SH-SY5Y (cell line): ENCODE results near the gene NUMA1.

Experiments used
- GATA2 ChIP-seq: IDR thresholded peaks from 2 replicates; pipeline ENCODE4 v1.6.1; 2011; ENCODE audit warnings: mild to moderate bottlenecking, low read depth, low read length
- GATA3 ChIP-seq: IDR thresholded peaks from 2 replicates; pipeline ENCODE4 v1.6.1; 2011; ENCODE audit warnings: low read depth, mild to moderate bottlenecking, low read length, moderate library complexity

Gene NUMA1

DNA sequence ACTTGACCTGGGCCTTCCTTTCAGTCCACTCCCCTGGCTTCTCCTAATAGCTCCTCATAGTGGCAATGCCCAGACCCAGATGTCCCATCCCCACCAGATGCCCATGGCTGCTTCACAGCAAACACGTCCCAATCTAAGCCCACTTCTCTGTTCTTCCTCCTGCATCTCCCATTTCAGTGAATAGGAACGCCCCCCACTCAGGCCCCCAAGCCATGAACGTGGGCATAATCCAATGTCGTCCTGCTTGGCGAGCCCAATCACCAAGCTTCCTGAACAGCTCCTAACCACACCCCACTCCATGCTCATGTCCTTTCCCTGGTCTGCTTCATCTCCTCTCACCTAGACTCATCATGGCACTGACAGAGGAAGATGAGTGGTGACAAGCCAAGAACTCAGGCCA lies 72.8 kb downstream of the NUMA1 start:
- TF ChIP-seq GATA3, result no peak
- no peak for TF ChIP-seq GATA2

DNA sequence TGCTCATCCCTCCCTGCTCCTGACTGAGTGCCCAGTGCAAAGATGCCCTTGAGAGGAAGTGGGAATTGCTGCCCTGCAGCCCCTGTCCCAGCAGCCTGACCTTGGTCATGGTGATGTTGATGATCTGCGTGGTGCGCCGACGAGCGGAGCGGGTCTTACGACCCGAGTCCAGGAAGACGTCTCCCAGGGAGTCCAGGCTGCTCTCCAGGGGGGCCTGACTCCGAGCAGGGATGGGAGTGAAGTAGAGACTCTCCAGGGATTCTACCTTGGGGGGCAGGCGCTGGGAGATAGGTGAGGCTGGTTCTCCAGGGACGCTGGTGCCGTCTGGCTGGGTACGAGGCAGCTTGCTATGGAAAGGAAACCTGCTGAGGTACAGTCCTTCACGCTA lies 73.3 kb downstream of the NUMA1 start:
- TF ChIP-seq GATA3, result no peak
- no peak for TF ChIP-seq GATA2

DNA sequence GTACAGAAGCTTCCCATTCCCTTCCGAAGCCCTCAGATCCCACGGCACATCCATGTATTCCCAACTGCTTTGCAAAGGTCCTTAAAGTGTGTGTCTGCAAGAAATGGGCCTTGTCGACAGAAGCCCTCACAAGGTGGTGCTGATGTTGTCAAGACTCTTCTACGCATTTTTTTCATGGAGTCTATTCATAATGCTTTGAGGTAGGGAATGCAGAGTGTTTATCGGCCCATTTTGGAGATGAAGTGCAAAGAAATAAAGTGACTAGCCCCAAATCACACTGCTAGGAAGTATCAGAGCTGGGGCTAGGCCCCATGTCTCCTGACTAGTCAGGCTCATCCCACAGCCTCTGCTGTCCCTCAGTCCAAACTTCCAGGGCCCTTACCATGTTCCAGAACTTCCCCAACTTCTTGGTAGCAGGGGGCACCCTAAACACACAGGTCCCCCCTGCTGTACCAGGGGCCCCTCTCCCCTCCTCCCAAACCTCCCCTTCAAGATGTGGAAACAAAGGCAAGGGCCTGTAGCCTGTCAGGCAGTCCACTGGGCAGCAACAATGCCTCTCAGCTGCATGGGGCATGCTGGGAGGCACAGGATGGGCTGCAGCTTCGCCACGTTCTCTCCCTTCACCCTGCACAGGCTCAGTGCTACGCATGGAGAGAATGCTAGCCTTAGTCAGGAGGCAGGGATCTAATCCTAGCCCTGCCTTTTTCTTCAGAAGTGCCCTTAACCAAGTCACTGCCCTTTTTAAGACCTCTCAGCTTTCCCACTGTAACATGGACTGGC lies 73.8 kb downstream of the NUMA1 start:
- no peak for TF ChIP-seq GATA2
- TF ChIP-seq GATA3, result no peak

DNA sequence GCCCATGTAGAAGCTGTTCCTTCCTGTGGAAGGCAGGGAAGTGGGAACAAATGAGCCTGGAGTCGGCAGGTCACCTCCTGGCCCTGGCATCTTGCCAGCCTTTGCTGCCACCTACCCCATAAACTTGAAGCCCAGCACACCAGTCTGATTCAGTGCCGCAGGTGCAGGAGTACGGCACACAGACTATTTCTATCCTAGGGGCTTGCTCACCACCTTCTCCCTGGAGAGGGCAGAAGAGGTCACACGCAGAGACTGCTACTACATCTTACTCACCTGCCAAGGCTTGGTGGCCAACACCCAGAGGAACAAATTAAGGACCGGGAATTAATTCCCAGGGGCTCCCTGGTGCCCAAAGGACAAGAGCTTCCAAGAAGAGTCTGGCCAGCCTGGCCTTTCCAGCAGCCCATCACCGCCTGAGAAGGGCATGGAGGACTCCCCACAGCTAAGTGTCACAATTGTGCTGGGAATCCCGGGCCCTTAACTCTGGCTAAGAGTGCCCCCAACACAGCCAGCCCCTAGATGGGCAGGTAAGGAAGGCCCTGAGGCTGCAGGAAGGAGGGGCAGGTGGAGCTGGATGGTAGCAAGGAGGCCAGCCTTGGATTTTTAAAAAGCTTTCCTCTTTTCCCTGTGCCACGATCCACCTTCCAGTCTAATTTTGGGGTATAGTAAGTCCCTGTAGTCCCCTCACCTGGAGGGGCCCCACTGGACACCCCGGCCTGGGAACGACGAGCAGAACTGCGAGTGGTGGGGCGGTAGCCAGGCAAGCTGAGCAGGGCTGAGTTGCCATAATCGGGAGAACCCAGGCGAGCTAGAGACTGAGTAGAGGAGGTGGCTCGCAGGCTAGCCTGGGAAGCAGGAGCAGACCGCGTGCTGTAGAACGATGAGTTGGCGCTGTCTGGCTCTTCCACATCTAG lies 74.7 kb downstream of the NUMA1 start:
- TF ChIP-seq GATA3 (no peak), GATA2 (no peak)

DNA sequence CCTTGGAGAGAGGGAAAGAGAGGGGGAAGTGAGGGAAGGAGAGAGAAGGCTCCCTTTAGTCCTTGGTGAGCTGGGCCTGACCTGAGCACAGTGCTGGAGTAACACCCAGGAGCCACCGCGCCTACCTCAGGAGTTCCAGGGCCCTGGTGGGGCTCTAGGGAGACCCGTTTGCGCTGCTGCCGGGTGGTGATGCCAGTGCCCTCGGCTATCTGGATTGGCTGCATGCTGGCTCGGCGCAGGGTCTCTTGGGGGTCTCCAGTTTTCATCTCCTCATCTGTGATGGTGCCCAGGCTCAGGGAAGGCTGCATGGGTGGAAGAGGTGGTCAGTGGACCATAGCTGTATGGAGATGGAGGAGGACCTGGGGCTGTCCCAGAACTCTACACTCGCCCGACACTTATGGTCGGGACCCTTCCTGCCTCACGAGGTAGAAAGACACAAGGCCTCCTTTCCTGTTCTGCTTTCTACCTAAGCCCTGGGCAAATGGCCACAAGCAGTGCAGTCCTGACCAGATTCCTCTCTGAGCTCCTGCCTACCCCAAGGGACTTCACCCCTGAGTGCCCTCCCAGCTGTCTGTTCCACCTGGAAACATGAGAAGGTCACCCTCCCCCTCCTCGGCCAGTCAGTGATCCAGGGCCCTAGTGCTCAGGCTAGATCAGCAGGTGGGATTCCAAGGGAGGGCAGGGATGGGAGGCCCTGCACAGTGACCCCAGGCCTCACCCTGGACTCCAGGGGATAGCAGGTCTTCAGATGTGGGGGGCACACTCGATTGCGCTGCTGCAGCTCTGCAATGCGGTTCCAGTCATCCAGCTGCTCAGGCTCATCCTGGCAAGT lies 75.6 kb downstream of the NUMA1 start:
- TF ChIP-seq GATA3 (no peak), GATA2 (no peak)

DNA sequence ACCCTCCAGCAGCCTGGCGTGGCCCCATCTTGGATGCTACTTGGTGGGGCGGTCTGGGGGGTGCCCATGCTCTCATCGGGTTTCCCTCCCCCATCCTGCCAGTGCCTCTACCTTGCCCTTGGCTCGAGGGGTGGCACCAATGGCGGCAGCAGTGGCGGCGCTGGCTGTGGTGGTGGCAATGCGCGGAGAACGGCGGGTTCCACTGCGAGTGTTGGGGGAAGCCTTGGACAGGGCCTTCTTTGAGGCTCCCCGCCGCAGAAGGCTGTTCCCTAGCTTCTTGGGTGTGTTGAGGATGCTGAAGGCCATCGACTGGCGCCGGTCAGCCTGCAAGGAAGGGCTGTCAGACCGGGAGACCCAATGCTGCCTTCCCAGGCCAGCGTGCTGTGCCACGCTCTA lies 76.6 kb downstream of the NUMA1 start:
- TF ChIP-seq GATA2, result no peak

DNA sequence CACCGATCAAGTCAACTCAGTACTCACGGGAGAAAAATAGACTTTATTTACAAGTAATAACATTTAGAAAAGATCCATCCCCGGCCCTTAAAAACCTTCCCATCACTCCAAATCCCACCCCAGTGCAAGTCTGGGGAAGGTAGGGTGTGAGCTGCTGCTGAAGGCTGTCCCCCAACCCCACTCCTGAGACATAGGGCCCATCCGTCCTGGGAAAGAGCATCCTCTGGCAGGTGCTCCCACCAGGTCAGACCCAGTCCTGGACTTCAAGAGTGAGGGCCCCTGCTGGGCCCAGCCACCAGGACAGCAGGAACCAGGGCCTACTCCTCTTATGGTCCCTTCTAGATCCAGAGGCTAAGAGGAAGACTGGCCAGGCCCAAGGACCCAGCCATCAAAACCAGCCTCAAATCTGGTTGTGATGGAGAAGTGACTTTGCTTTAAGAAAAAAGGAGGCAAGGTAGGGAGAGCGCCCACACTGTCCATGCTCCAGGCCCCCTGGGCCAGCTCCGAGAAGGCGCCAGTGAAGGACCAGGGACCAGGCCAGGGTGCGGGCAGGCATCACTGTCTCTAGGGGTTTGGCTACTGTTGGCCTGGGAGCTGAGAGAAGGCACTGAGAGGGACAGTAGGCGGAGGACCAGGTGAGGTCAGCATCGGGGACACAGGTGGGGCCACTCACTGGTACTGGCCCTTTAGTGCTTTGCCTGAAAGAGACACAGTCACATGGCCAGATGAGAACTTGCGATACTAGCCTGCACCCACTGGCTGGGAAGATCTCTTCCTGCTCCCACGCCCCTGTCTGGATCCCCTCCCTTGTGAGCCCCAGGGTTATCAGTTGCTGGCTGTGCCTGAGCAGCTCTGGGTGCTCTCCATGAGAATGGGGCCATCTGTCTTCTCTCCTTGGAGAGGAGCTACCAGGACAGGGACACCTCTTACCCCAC lies 77.2 kb downstream of the NUMA1 start:
- no peak for TF ChIP-seq GATA3
- TF ChIP-seq GATA2, result no peak

DNA sequence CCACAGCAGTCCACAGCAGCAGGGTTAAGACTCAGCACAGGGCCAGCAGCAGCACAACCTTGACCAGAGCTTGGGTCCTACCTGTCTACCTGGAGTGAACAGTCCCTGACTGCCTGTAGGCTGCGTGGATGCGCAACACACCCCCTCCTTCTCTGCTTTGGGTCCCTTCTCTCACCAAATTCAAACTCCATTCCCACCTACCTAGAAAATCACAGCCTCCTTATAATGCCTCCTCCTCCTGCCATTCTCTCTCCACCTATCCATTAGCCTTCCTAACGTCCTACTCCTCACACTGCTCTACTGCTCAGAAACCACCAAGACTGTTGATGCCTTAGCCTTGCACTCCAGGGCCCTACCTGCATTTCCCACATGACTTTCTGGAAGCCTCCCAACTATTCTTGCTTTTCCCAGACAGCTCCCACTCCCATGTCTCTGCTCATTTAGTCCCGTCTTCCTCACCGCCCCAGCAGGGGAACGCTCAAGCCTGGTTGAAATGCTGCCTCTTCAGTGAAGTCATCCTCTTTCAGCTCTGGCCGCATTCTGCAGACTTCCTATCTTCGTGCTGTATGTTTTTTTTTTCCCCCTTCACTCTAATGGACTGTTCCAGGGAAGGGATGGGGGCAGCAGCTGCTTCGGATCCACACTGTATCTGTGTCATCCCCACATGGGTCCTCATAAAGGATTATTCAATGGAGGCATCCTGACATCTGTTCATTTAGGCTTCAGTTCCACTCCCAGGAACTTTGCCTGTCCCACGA lies 78.3 kb downstream of the NUMA1 start:
- no peak for TF ChIP-seq GATA3
- no peak for TF ChIP-seq GATA2

DNA sequence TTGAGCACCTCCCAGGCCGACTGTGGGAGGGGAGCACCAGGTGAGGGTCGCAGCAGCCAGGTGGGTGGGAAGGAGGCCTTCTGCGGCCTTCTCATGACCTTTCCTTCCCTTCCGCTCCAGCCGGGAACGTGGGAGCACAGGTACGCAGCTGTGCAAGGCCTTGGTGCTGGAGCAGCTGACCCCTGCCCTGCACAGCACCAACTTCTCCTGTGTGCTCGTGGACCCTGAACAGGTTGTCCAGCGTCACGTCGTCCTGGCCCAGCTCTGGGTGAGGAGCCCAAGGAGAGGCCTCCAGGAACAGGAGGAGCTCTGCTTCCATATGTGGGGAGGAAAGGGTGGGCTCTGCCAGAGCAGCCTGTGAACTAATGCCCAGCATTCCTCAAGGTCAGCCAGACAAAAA lies 79.1 kb downstream of the NUMA1 start:
- no peak for TF ChIP-seq GATA3
- no peak for TF ChIP-seq GATA2

DNA sequence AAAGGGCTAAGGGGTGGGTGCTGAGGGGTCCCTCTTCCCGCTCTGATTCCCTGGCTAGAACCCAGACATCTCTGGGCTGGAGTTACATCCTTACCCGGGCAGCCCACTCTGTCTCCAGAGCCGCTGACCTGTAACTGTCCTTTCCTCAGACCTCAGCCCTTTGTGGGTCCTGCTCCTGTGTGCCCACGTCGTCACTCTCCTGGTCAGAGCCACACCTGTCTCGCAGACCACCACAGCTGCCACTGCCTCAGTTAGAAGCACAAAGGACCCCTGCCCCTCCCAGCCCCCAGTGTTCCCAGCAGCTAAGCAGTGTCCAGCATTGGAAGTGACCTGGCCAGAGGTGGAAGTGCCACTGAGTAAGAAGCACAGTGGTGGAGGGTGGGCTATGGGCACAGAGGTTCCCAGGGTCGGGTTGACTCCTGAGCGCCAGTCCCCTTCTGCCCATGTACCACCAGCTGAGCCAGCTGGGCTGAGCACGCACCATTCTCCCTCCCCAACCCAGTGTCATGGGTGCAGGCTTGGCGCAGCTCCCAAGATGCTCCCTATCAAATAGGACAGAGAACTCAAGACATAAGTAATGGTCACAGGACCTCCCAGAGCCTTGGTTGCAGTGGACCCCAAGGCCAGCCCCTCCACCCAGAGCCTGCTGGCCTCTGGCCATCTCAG lies 80.0 kb downstream of the NUMA1 start:
- TF ChIP-seq GATA2, result no peak

DNA sequence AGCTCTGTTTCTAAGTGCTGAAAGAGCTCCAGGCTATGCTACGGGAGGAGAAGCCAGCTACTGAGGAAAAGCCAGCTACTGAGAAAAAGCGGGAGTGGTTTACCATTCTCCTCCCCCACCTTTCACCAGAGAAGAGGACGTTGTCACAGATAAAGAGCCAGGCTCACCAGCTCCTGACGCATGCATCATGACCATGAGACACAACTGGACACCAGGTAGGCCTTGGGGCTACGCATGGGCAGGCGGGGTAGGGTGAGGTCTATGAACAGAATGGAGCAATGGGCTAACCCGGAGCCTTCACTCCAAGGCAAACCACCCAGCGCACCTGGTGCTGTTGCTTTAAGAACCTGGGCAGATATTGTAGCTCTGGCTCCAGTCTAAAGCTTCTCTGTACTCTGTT lies 80.5 kb downstream of the NUMA1 start:
- TF ChIP-seq GATA3 (no peak), GATA2 (no peak)

DNA sequence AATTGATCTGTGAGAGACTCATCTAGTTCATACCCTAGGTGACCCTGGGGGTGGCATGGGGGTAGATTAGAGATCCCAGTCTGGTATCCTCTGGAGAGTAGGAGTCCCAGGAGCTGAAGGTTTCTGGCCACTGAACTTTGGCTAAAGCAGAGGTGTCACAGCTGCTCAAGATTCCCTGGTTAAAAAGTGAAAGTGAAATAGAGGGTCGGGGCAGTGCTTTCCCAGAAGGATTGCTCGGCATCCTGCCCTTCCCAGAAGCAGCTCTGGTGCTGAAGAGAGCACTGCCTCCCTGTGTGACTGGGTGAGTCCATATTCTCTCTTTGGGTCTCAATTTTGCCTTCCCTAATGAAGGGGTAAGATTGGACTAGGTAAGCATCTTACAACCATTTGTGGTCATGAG lies 81.0 kb downstream of the NUMA1 start:
- TF ChIP-seq GATA3 (no peak), GATA2 (no peak)
